Measurements from ENCODE around the gene PREX1. TPM values are rescaled to one million over a fixed set of nuclear protein-coding genes. Genes with fewer than 3 reads are reported as not detected.

The PREX1 gene
- total and polyA plus RNA-seq, 2 of the 4 experiments (the other 2 are of a cell fraction): 0.67 to 0.72 TPM

GRCh38 chr20:48621376-48622078, 206.3 kb downstream of the PREX1 start (continued):
- TF ChIP-seq RAD21 (IDR thresholded peaks at IDR 0.05; ENCODE audit: low read length): no peak

GRCh38 chr20:48620507-48621375, 207.1 kb downstream of the PREX1 start:
- Histone ChIP-seq H2BK15ac (ENCODE audit: low read depth, low read length) (no peak overlapping the region), H3K27ac (ENCODE audit: insufficient read depth, low read length) (no peak overlapping the region), H3K14ac (replicated peaks; ENCODE audit: low read depth, low read length) (no peak overlapping the region), H3K36me3 (ENCODE audit: control insufficient read depth, insufficient read depth, low read length) (no peaks in the 10 kb centered on the region), H3K9me1 (ENCODE audit: insufficient read depth, low read length) (no peaks in the 10 kb centered on the region), H4K5ac (ENCODE audit: low read depth, low read length) (no peak overlapping the region), H4K91ac (ENCODE audit: insufficient read depth, low read depth, low read length) (no peak overlapping the region), H3K27me3 (ENCODE audit: control insufficient read depth, insufficient read depth, low read length) (peaks cover 9% of the 10 kb centered on the region; the same call in 1 of the 2 replicates), H3K4me2 (ENCODE audit: low read depth, low read length) (peak overlapping the region; percentile 46; the same call in 1 of the 2 replicates), H2BK20ac (ENCODE audit: low read depth, low read length) (no peak overlapping the region), H2AK5ac (ENCODE audit: low read depth, low read length) (no peak overlapping the region), H4K8ac (ENCODE audit: low read depth in 2 of 2, low read length in 2 of 2) (no peak overlapping the region), H2BK5ac (ENCODE audit: low read depth, low read length, poor library complexity, severe bottlenecking) (no peak overlapping the region), H3K18ac (ENCODE audit: low read depth, low read length) (no peak overlapping the region), H3K56ac (ENCODE audit: extremely low read depth, insufficient read depth, low read length) (no peak overlapping the region), H4K20me1 (ENCODE audit: insufficient read depth, low read length) (no peaks in the 10 kb centered on the region), H3K79me1 (ENCODE audit: low read depth in 1 of 2, low read length in 2 of 2) (no peaks in the 10 kb centered on the region), H3K4me1 (ENCODE audit: control insufficient read depth, insufficient read depth, low read length) (no peaks in the 10 kb centered on the region), H3K4ac (ENCODE audit: low read depth, low read length) (no peak overlapping the region), H3K9me3 (ENCODE audit: control insufficient read depth, insufficient read depth, low read length) (no peaks in the 10 kb centered on the region), H2BK120ac (ENCODE audit: low read depth, low read length) (no peak overlapping the region), H2AFZ (replicated peaks; ENCODE audit: low read length, poor library complexity) (peak overlapping the region; percentile 76), H2AK9ac (replicated peaks; ENCODE audit: low read depth, low read length, poor library complexity) (peak overlapping the region; percentile 88), H3K4me3 (ENCODE audit: insufficient read depth, low read depth, low read length) (no peak overlapping the region), H3K9ac (ENCODE audit: low read depth, low read length) (no peak overlapping the region), H3K23ac (ENCODE audit: low read depth, low read length) (no peak overlapping the region)
- ChIA-PET CTCF (interaction anchor here (0.6 to 1.4 kb wide), 23 partner anchors 9 to 961 kb away, joined by 3 to 9 read pairs (median 3); no protein-coding TSS in a partner anchor), POLR2A (ENCODE audit: unreplicated experiment) (no interaction called here)
- ATAC-seq (ENCODE audit: low read depth) (peak; percentile 97), DNase-seq (peak; percentile 52)
- WGBS, 2 experiments (ENCODE audit: extremely low coverage in 2 of 2, insufficient read length in 1 of 2): 6 to 89% methylated on average over 1 to 10 of the region's 26 CpGs
- dilution Hi-C loops (cut with HindIII; ENCODE audit: low sequenced_read_pairs, unreplicated experiment) (no loop called here), intact Hi-C loops (cut with micrococcal nuclease) (loop anchor here (1.0 to 5.0 kb wide), 6 partner anchors 323 to 957 kb away; no protein-coding TSS in a partner anchor), in situ Hi-C loops (cut with MboI; ENCODE audit: low sequenced_read_pairs) (loop anchor here (5.0 kb wide), 1 partner anchor 838 kb away; no protein-coding TSS in a partner anchor)
- no TSS peak for BruUV-seq (replicated peaks)
- TF ChIP-seq RFX5 (IDR thresholded peaks at IDR 0.05; ENCODE audit: low read depth, low read length): no peak
- TF ChIP-seq, protein P1, sequence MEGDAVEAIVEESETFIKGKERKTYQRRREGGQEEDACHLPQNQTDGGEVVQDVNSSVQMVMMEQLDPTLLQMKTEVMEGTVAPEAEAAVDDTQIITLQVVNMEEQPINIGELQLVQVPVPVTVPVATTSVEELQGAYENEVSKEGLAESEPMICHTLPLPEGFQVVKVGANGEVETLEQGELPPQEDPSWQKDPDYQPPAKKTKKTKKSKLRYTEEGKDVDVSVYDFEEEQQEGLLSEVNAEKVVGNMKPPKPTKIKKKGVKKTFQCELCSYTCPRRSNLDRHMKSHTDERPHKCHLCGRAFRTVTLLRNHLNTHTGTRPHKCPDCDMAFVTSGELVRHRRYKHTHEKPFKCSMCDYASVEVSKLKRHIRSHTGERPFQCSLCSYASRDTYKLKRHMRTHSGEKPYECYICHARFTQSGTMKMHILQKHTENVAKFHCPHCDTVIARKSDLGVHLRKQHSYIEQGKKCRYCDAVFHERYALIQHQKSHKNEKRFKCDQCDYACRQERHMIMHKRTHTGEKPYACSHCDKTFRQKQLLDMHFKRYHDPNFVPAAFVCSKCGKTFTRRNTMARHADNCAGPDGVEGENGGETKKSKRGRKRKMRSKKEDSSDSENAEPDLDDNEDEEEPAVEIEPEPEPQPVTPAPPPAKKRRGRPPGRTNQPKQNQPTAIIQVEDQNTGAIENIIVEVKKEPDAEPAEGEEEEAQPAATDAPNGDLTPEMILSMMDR (conservative IDR thresholded peaks at IDR 0.05; ENCODE audit: low read depth, low read length): peak; percentile 89
- peak; percentile 92 for TF ChIP-seq RAD21 (IDR thresholded peaks at IDR 0.05; ENCODE audit: low read length)
- TF ChIP-seq, protein P2, sequence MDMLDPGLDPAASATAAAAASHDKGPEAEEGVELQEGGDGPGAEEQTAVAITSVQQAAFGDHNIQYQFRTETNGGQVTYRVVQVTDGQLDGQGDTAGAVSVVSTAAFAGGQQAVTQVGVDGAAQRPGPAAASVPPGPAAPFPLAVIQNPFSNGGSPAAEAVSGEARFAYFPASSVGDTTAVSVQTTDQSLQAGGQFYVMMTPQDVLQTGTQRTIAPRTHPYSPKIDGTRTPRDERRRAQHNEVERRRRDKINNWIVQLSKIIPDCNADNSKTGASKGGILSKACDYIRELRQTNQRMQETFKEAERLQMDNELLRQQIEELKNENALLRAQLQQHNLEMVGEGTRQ (IDR thresholded peaks at IDR 0.05; ENCODE audit: low read depth, low read length): no peak
- no peak for TF ChIP-seq FOS (IDR thresholded peaks at IDR 0.05; ENCODE audit: low read depth, low read length)
- TF ChIP-seq MAZ (IDR thresholded peaks at IDR 0.05; ENCODE audit: borderline replicate concordance, low read depth, low read length): no peak
- TF ChIP-seq POLR2A (IDR thresholded peaks at IDR 0.05; ENCODE audit: low read depth, low read length): peak; percentile 53; the same call in 1 of the 2 replicates
- TF ChIP-seq RCOR1 (IDR thresholded peaks at IDR 0.05; ENCODE audit: insufficient replicate concordance, low read length): no peak
- TF ChIP-seq MAFK (IDR thresholded peaks at IDR 0.05; ENCODE audit: low read depth, low read length): no peak
- no peak for TF ChIP-seq CEBPB (IDR thresholded peaks at IDR 0.05; ENCODE audit: low read depth, low read length)
- TF ChIP-seq NFE2L2 (IDR thresholded peaks at IDR 0.05; ENCODE audit: low read depth, low read length): no peak
- no peak for TF ChIP-seq MXI1 (IDR thresholded peaks at IDR 0.05; ENCODE audit: borderline replicate concordance, low read depth, low read length)
